Ascending aorta (tissue), 2 donors: ENCODE data around the gene SAPCD2. TPM values are rescaled to one million over a fixed set of nuclear protein-coding genes. Genes with fewer than 3 reads are reported as not detected.
"Not testable (repeated sequence)": the region's sequence is repeated elsewhere in the genome, so short reads cannot be mapped to it uniquely, and the experiment has no call there.

Experiments used
- DNase-seq, 2 donors: peaks; one replicate each; pipeline ENCODE4 v3.0.0-alpha.2; 2019; ENCODE audit warnings: low spot score in 2 of 2
- H3K27ac ChIP-seq, 2 donors: fragments of 200-600 bp; sonication (generic); one replicate each; pipeline ENCODE4 v1.5.1; 2016 to 2017; ENCODE audit warnings: mild to moderate bottlenecking in 1 of 2
- H3K27me3 ChIP-seq: fragments of 200-600 bp; sonication (generic); one replicate; pipeline ENCODE4 v1.5.1; 2017
- H3K36me3 ChIP-seq, 2 donors: fragments of 200-600 bp; sonication (generic); one replicate each; pipeline ENCODE4 v1.5.1; 2016
- H3K4me1 ChIP-seq, 2 donors: fragments of 200-600 bp; sonication (generic); one replicate each; pipeline ENCODE4 v1.5.1; 2016 to 2017; ENCODE audit warnings: mild to moderate bottlenecking in 1 of 2
- H3K4me3 ChIP-seq, 2 donors: fragments of 200-600 bp; sonication (generic); one replicate each; pipeline ENCODE4 v1.5.1; 2016 to 2017; ENCODE audit warnings: mild to moderate bottlenecking in 1 of 2
- H3K9me3 ChIP-seq, 2 donors: fragments of 200-600 bp; sonication (generic); one replicate each; pipeline ENCODE4 v1.5.1; 2016
- intact Hi-C: fragments of 100-400 bp; cut with DNase I; formaldehyde crosslinking; loops from one replicate; pipeline ENCODE4 v1.15.1; 2023
- total RNA-seq: library from RNA; depleted of rRNA; stranded (reverse); fragments of >200 nt; gene quantifications from one replicate; pipeline ENCODE4 v1.1.0, GENCODE V29; 2016
- TF ChIP-seq, protein P1 (sequence below), 3 experiments: fragments of 200-600 bp in 2 of 3; fragments of 450-650 bp in 1 of 3; sonication (generic) in 2 of 3; IDR thresholded peaks; one replicate each; pipeline ENCODE4 v1.5.1; 2016 to 2019; ENCODE audit warnings: antibody characterized with exemption in 3 of 3, mild to moderate bottlenecking in 1 of 3, moderate library complexity in 1 of 3

SAPCD2 gene
- total RNA-seq, 1 donor from 2014 or later, result 8.7 TPM

DNA sequence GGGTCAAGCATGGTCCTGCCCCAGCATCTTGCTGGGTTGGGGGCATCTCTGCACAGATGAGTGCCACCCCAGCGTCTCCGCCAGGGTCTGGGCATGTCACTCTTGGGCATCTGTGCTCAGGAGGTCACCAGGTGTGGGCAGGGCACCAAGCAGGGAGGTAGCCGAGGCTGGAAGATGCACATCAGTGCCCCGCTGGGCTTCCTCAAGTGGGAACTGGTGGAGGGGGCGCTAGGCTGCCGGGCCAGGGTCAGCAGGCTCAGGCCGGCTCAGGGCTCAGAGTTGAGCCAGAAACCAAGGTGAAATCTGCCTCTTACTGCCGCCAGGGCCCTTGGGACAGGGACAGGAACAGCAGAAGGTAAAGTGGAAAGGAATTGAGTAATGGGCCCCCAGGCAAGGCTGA, 34.4 kb downstream of the SAPCD2 start:
- no peak overlapping the region for H3K27ac ChIP-seq
- peaks cover 18 to 24% of the 10 kb centered on the region in 2 donors for H3K36me3 ChIP-seq
- TF ChIP-seq, protein P1, sequence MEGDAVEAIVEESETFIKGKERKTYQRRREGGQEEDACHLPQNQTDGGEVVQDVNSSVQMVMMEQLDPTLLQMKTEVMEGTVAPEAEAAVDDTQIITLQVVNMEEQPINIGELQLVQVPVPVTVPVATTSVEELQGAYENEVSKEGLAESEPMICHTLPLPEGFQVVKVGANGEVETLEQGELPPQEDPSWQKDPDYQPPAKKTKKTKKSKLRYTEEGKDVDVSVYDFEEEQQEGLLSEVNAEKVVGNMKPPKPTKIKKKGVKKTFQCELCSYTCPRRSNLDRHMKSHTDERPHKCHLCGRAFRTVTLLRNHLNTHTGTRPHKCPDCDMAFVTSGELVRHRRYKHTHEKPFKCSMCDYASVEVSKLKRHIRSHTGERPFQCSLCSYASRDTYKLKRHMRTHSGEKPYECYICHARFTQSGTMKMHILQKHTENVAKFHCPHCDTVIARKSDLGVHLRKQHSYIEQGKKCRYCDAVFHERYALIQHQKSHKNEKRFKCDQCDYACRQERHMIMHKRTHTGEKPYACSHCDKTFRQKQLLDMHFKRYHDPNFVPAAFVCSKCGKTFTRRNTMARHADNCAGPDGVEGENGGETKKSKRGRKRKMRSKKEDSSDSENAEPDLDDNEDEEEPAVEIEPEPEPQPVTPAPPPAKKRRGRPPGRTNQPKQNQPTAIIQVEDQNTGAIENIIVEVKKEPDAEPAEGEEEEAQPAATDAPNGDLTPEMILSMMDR (IDR thresholded peaks at IDR 0.05), result no peak
- H3K4me3 ChIP-seq, result no peak overlapping the region
- intact Hi-C loops, result loop anchor here (1.0 kb wide), 1 partner anchor 249 kb away; no protein-coding TSS in a partner anchor
- no peaks in the 10 kb centered on the region for H3K27me3 ChIP-seq
- H3K4me1 ChIP-seq, result peaks cover 0 to 7% of the 10 kb centered on the region in 2 donors
- DNase-seq, result no peak
- no peaks in the 10 kb centered on the region for H3K9me3 ChIP-seq

DNA sequence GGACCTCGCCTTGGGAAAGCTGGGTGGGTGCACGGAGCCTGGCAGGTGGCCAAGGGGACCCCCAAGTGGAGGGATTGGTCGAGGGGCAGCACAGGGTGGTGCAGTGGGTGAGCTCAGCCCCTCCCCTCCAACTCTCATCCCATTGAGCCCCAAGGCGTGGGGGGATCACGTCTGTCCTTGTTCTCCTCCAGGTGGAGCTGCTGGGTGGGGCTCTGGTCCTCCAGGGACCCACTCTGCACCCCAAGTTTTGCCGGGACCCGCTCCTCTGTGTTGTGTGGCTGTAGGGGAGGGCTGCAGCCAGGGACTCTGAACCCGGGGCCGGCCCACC, 34.9 kb downstream of the SAPCD2 start:
- Histone ChIP-seq H3K4me3 (no peak overlapping the region), H3K9me3 (no peaks in the 10 kb centered on the region), H3K27ac (no peak overlapping the region), H3K4me1 (peaks cover 0 to 7% of the 10 kb centered on the region in 2 donors), H3K36me3 (peaks cover 15 to 19% of the 10 kb centered on the region in 2 donors), H3K27me3 (no peaks in the 10 kb centered on the region)
- DNase-seq, result no peak
- TF ChIP-seq, protein P1 (IDR thresholded peaks at IDR 0.05), result peak in 1 of 3 experiments; percentile 4
- intact Hi-C loops, result loop anchor here (1.0 kb wide), 1 partner anchor 248 kb away; no protein-coding TSS in a partner anchor

DNA sequence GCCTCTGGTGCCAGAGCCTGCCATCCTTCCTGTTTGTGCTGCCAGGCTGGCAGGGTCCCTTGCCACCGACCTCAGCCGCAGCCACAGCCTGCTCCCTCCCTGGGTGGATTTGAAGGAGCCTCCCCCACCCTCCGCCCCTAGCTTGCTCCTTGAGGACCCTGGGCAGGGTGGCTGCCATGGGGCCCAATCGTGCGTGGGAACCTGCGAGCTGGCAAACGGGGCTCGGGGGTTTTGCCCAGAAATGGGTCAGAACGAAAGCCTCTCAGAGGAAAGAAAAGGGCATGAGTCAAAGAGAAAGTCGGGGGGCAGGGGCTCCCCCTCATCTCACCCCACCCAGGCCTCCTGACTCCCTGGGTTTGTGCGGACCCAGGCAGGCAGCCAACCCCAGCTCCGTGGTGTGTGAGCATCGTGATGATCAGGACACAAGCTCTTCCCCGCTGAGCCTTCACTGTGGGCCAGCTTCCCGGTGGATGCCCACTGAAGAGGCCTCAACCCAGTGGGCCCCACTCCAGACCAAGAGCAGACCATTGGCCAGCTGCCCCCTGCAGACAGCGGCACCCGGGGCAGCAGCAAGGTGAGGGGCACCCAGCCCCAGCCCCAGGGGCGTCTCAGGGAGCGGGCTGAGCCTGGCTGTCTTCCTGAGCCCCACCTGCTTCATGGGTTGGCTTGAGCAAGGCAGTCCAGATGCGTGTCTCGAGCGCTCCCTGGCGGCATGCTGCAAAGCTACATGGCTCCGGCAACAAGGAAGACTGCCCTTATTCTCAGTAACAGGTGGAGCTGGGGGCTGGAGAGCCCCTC, 35.4 kb downstream of the SAPCD2 start:
- peaks cover 10 to 13% of the 10 kb centered on the region in 2 donors for H3K36me3 ChIP-seq
- H3K27me3 ChIP-seq, result no peaks in the 10 kb centered on the region
- H3K27ac ChIP-seq, result no peak overlapping the region
- H3K4me1 ChIP-seq, result peaks cover 0 to 7% of the 10 kb centered on the region in 2 donors
- H3K9me3 ChIP-seq, result no peaks in the 10 kb centered on the region
- DNase-seq, result peak in 1 of 2 donors; percentile 84
- H3K4me3 ChIP-seq, result no peak overlapping the region
- intact Hi-C loops, result loop anchor here (1.0 kb wide), 1 partner anchor 248 kb away; no protein-coding TSS in a partner anchor
- TF ChIP-seq, protein P1 (IDR thresholded peaks at IDR 0.05), result peak; percentile 82 to 94 (median 91)

DNA sequence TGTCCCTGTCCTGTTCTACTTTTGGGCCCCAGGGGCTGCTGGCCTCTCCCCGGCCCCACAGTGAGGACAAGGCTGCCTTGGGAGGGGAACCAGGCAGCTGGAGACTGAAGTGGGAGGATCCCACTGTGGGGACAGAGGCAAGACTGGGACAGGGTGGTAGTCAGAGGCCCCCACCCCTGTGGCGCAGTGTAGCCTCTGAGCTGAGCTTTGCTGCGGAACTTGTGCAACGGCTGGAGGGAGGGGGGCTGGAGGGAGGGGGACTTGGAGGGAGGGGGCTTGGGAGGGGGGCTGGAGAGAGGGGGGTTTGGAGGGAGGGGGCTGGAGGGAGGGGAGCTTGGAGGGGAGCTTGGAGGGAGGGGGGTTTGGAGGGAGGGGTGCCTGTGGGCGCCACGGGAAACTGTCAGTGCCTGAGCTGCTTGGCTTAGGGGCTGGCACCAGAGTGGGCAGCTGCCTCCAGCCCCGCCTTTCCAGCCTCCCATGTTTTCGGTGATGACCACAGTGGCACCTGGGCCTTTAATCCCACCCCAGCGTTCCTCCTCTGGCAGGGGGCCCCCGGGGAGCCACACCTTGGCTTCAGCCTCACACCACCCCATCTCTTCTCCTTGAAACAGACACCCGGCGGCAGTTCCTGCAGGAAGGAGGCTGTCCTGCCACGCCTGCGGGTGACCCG, 36.2 kb downstream of the SAPCD2 start:
- Histone ChIP-seq H3K36me3 (peaks cover 3 to 6% of the 10 kb centered on the region in 2 donors), H3K27ac (no peak overlapping the region), H3K9me3 (no peaks in the 10 kb centered on the region), H3K4me1 (peaks cover 4 to 9% of the 10 kb centered on the region in 2 donors), H3K4me3 (peak overlapping the region in 1 of 2 donors; percentile 25), H3K27me3 (no peaks in the 10 kb centered on the region)
- DNase-seq, result no peak
- TF ChIP-seq, protein P1 (IDR thresholded peaks at IDR 0.05), result no peak
- intact Hi-C loops, result no loop called here

DNA sequence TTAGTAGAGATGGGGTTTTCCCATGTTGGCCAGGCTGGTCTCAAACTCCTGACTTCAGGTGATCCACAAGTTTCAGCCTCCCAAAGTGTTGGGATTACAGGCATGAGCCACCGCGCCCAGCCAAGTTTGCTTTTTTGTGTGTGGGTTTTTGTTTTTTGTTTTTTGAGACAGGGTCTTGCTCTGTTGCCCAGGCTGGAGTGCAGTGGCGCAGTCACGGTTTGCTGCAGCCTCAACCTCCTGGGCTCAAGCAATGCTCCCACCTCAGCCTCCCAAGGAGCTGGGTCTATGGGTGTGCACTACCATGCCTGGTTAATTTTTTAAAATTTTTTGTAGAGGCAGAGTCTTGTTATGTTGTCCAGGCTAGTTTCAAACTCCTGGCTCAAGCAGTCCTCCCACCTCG, 36.9 kb downstream of the SAPCD2 start:
- H3K9me3 ChIP-seq, H3K36me3 ChIP-seq, DNase-seq, intact Hi-C loops, H3K27me3 ChIP-seq, H3K27ac ChIP-seq: not testable (repeated sequence)
- H3K4me1 ChIP-seq, result peaks cover 6 to 16% of the 10 kb centered on the region in 2 donors
- H3K4me3 ChIP-seq, result peak overlapping the region in 1 of 2 donors; percentile 25

DNA sequence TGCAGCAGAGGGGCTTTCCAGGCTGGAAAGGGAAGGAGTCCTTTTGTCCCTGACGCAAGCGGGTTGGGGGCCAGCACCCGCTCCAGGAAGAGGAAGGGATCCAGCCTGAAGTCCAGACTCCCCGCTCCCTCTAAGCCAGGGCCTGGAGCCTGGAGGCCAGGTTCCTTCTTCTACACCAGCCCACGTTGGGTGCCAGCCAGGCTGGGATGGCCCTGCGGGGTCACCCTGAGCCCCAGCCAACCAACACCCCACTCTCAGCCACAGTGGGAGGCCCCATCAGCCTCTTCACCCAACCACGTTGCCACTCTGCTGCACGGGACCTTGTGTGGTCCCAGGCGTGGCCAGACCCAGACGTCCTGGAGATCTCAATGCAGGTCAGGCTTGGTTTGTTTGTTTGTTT, 37.5 kb downstream of the SAPCD2 start:
- TF ChIP-seq, protein P1 (IDR thresholded peaks at IDR 0.05), result no peak
- Histone ChIP-seq H3K9me3 (no peaks in the 10 kb centered on the region), H3K27ac (no peak overlapping the region), H3K27me3 (no peaks in the 10 kb centered on the region), H3K4me1 (peaks cover 8 to 17% of the 10 kb centered on the region in 2 donors), H3K36me3 (no peaks in the 10 kb centered on the region), H3K4me3 (peak overlapping the region in 1 of 2 donors; percentile 25)
- DNase-seq, result peak in 1 of 2 donors; percentile 75
- intact Hi-C loops, result no loop called here
